Measurements from ENCODE around the gene C2CD4C.
"Not testable (repeated sequence)": the region's sequence is repeated elsewhere in the genome, so short reads cannot be mapped to it uniquely, and the experiment has no call there.

C2CD4C gene

DNA sequence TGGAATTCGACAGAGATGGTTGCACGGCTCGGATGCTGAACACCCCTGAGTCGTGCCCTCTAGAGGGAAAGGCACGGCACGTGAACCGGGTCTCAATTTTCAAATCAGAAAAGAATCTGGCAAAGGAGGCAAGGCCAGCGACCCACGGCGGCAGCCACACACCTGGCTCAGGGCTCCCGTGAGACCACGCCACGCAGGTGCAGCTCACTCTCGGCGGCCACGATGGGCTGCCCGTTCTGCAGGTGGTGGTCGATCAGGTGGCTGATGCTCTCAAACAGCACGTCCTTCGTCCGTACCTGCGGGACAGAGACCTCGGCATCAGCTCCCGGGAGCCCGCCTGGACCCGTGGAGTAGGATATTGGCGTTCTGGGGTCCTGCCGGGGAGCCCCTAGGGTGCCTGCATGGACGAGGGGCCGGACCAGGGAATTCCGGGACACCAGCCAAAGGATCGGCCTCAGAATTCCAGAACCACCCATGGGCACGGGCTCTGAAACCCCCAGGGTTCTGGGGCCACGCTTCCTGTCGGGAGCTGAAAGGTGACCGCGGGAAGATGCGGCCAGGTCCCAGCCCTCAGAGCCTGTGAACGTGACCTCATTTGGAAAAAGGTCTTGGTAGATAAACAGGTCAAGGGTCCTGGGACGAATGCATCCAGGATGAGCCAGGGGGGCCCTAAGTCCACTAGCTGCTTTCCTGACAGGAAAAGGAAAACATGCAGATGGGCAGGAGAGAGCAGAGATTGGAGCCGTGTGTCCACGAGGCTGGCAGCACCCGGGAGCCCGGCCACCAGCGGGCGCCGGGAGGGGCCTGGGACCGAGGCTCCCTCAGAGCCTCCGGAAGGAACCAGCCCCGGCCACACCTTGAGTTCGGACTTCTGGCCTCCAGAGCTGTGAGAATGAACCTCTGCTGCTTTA is 10.1 kb upstream of the C2CD4C start:
- in situ Hi-C loops (cut with MboI; ENCODE audit: low sequenced_read_pairs): no loop called here

GRCh38 chr19:416416-416815 is 7.5 kb upstream of the C2CD4C start:
- in situ Hi-C loops (cut with MboI; ENCODE audit: low sequenced_read_pairs): no loop called here

DNA sequence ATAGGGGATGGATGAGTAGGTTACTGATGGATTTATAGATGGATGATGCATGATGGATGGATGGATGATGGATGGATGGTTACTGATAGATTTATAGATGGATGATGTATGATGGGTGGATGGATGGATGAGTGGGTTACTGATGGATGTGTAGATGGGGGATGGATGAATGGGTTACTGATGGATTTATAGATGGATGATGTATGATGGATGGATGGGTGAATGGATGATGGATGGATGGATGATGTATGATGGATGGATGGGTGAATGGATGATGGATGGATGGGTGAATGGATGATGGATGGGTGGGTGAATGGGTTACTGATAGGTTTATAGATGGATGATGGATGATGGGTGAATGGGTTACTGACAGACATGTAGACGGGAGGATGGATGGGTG is 6.3 kb upstream of the C2CD4C start:
- in situ Hi-C loops (cut with MboI; ENCODE audit: low sequenced_read_pairs): no loop called here

- in situ Hi-C loops (cut with MboI; ENCODE audit: low sequenced_read_pairs): no loop called here
Observed at GRCh38 chr19:413756-414420, 4.9 kb upstream of the C2CD4C start.

DNA sequence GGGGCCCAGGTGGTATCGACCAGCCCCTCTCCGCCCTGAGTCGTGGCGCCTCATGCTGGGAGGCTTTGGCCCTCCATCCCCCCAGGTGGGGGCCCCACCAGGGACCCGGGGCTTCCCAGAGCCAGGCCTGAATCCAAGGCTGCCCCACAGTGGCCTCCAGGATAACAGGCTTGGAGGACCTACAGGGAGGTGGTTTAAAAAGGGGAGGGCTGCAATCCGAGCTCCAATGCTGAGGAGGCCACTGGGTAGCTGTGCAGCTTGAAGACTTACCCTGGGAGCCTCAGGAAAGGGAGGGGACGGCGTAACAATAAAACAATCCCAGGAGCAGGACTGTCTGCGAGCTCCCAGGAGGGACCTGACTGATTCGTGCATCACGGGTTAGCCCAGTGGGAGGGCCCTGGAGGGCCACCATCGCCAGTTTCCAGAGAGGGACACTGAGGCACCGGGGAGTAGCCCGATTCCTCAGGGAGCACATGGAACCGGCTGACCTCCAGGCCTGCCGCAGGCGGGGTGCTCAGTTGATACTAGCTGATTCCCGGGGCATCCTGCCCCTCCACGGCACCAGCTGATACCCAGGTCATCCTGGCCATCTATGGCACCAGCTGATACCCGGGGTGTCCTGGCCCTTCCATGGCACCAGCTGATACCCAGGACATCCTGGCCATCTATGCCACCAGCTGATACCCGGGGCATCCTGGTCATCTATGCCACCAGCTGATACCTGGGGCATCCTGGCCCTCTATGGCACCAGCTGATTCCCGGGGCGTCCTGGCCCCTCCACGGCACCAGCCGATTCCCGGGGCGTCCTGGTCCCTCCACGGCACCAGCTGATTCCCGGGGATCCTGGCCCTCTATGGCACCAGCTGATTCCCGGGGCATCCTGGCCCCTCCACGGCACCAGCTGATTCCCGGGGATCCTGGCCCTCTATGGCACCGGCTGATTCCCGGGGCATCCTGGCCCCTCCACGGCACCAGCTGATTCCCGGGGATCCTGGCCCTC is 3.7 kb upstream of the C2CD4C start:
- in situ Hi-C loops (cut with MboI; ENCODE audit: low sequenced_read_pairs): no loop called here

DNA sequence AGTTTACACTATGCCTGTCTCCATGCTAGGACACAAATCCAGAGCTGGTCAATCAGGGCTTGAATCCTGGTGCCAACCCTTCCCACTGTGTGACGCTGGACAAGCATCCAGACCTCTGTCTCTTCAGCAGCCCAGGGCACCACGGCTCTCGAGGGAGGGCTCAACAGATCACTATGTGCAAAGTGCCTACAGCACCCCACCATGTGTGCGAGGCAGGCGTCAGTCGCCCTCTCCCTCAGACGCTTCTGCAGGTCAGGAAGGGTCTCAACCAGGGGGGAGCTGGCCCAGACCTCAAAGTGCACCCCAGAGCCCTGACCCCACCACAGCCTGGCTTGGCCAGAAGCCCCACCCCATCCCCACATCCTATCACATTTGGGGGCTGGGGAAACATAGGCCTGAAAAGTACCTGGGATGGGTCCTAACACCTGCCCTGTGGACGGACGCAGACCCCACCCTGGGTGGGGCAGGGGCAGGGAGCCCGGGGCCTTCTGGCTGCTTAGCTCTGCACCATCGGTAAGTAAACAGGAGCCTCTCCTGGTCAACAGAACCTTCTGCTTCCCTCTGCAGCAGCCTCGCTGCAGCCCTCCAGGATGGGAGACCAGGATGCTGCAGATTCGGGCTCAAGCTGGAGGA is 2.9 kb upstream of the C2CD4C start:
- in situ Hi-C loops (cut with MboI; ENCODE audit: low sequenced_read_pairs): no loop called here

GRCh38 chr19:411121-411722 is 2.3 kb upstream of the C2CD4C start:
- in situ Hi-C loops (cut with MboI; ENCODE audit: low sequenced_read_pairs): not testable (repeated sequence)

- in situ Hi-C loops (cut with MboI; ENCODE audit: low sequenced_read_pairs): no loop called here
Observed at GRCh38 chr19:410243-410781, 1.4 kb upstream of the C2CD4C start.

- in situ Hi-C loops (cut with MboI; ENCODE audit: low sequenced_read_pairs): no loop called here
Observed at GRCh38 chr19:409516-410242, 732 bp upstream of the C2CD4C start.

GRCh38 chr19:408441-408901 is 476 bp downstream of the C2CD4C start:
- in situ Hi-C loops (cut with MboI; ENCODE audit: low sequenced_read_pairs): no loop called here

- in situ Hi-C loops (cut with MboI; ENCODE audit: low sequenced_read_pairs): no loop called here
Observed at GRCh38 chr19:407511-408440, 1.2 kb downstream of the C2CD4C start.

GRCh38 chr19:406971-407510 is 1.9 kb downstream of the C2CD4C start:
- in situ Hi-C loops (cut with MboI; ENCODE audit: low sequenced_read_pairs): no loop called here

DNA sequence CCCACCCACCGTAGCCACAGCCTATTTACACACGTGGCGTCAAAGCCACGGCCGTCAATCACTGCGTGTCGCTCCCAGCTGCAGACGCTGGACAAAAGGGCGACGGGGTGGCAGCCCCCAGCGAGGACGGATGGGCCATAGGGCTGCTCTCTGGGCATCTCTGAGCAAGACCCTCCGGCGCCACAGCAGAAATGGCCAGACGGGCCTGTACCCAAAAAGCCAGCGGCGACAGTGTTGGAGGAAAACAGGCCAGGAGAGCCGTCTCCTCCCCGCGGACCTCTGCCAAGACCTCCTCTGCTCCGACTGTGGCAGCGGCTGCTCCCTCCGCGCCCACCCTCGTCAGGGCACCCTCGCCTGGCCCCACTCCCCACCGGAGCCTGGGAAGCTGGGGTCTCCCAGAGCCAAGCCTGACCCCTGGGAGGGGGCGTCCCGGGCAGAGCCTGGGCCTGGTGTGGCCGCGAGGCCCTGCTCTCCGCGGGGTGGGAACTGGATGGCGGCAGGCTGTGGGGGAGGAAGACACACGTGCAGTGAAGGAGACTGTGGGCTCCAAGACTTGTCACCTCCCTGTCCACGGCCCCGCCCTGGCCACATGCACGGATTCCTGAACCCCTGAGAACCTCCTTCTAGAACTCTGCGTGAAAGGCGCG is 2.7 kb downstream of the C2CD4C start:
- in situ Hi-C loops (cut with MboI; ENCODE audit: low sequenced_read_pairs): no loop called here

GRCh38 chr19:405121-405965 is 3.6 kb downstream of the C2CD4C start:
- in situ Hi-C loops (cut with MboI; ENCODE audit: low sequenced_read_pairs): no loop called here

- in situ Hi-C loops (cut with MboI; ENCODE audit: low sequenced_read_pairs): no loop called here
Observed at GRCh38 chr19:403221-404027, 5.5 kb downstream of the C2CD4C start.

DNA sequence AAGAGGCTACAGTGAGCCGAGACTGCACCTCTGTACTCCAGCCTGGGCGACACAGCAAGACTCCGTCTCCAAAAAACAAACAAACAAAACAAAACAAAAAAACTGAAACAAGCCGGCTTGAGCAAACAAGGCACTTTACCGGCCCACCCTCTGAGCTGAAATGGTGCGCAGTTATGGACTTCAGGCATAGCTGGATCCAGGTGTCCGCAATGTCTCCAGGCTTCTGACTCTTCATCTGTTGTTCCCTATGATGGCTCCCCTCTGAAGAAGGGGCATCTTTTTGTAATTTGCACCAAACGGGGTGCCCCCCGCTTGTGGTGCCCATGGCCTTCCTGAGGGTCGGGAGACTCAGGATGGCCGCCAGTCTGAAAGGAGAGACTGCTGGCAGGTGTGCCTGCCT is 6.2 kb downstream of the C2CD4C start:
- in situ Hi-C loops (cut with MboI; ENCODE audit: low sequenced_read_pairs): no loop called here
